Endometrium (tissue), 2 donors: ENCODE data around the gene RMDN2.
"Not testable (repeated sequence)": the region's sequence is repeated elsewhere in the genome, so short reads cannot be mapped to it uniquely, and the experiment has no call there.

ENCODE experiments used
- FAIRE-seq: peaks from 2 replicates; lab custom pipeline; 2012; peaks lifted over from hg19 to GRCh38; lab: Jason Lieb, UNC
- donor health status: control.
- donor health status: control.

Gene RMDN2

DNA sequence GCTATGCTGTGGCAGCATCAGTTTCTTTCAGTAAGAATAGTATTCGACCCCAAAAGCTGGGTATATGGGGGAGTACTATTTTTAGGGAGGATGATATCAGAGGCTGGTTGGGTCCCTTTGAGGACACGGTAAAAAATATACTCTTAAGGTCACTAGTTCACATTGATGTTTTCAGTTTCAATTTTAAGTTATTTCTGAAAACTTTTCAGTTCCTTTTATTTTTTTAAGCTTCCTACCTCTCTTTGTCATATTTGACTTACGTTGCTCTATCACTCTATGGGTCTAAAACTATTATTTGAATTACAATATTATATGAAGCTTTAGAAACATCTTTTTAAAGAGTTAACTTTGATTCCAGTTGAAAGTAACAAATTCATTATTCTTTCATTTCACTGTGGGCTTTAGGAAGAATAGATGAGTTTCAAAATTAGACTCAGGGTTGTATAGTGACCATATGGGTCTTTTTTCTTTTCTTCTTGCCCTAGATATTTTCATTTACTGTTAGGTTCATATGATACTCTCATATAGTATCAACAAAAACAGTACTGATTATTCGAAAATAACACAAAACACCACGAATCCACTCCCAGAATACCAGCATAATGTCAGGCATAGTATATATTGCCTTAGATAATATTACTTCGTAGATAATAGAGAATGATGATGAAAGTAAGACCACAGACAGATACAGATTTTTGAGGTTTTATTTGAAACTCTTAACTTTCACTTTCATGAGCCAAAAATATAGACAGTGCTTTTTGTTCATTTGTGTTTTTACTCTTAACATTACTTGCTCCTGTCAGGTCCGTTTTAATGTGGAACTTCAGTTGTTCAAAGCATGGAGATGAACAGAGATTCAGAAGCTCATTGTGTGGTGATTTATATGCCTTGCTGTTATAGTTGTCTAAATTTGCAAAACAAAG is 9.8 kb downstream of the RMDN2 start:
- no peak for FAIRE-seq

DNA sequence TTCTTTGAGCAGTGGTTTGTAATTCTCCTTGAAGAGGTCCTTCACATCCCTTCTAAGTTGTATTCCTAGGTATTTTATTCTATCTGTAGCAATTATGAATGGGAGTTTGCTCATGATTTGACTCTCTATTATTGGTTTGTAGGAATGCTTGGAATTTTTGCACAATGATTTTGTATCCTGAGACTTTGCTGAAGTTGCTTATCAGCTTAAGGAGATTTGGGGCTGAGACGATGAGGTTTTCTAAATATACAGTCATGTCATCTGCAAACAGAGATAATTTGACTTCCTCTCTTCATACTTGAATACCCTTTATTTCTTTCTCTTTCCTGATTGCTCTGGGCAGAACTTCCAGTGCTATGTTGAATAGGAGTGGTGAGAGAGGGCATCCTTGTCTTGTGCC is 12.5 kb downstream of the RMDN2 start:
- FAIRE-seq: not testable (repeated sequence)

- not testable (repeated sequence) for FAIRE-seq
Measured at GRCh38 chr2:37941267-37941666, 16.2 kb downstream of the RMDN2 start.

DNA sequence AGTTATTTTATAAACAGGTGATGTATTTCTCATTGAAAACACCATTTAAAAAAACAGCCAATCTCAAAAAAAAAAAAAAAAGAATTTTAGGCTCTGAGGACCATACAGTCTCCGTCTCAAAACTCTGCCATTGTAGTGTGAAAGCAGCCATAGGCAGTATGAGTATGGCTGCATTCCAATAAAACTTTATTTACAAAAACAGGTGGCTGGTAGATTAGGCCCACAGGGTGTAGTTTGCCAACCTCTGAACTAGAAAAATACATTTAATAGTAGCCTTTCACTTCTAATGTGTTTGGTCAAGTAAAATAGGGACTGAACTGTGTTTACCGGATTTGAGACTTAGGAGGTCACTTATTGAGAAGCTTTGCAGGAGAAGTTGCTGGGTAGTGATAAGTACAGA is 19.2 kb downstream of the RMDN2 start:
- no peak for FAIRE-seq

DNA sequence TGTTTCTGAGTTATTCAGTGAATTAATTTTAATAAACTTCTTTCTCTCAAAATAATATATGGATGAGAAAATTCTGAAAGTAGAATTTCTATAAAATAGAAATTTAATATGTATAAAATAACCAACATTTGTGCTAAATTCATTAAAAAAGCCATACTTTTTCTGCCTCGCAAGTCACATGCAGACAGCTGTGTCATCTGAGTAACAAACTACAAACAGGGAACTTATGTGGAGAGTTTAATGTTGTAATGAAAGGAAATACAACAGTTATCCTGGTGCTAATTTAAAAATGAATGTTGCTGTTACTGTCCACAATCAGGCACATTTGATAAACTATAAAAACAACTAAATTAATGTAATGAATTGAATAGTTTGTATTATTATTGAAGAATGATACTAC is 22.2 kb downstream of the RMDN2 start:
- FAIRE-seq: no peak

- FAIRE-seq: not testable (repeated sequence)
Measured at GRCh38 chr2:37962018-37962739, 37.1 kb downstream of the RMDN2 start.

- FAIRE-seq: not testable (repeated sequence)
Measured at GRCh38 chr2:37962740-37963121, 37.6 kb downstream of the RMDN2 start.

DNA sequence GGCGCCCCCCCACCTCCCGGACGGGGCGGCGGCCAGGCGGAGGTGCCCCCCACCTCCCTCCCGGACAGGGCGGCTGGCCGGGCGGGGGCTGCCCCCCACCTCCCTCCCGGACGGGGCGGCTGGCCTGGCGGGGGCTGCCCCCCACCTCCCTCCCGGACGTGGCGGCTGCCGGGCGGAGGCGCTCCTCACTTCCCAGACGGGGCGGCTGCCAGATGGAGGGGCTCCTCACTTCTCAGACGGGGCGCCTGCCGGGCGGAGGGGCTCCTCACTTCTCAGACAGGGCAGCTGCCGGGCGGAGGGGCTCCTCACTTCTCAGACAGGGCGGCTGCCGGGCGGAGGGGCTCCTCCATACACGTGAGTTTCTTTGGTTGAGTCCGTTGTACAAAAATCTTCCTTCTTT is 38.8 kb downstream of the RMDN2 start:
- FAIRE-seq: not testable (repeated sequence)

DNA sequence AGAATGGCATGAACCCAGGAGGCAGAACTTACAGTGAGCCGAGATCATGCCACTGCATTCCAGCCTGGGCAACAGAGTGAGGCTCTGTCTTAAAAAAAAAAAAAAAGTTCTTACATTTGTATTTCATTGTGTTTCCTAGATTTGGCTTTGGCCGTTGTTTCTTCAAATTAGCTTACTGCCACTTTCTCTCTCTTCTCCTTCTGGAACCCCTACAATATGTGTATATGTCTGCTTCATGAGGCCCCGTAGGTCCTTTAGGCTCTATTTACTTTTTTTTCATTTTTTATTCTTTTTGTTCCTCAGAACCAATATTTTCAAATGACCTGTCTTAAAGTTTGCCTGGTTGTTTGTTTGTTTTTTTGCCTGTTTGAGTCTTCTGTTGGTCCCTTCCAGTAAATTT is 41.2 kb downstream of the RMDN2 start:
- FAIRE-seq: no peak

- no peak for FAIRE-seq
Measured at GRCh38 chr2:37969731-37970130, 44.6 kb downstream of the RMDN2 start.

DNA sequence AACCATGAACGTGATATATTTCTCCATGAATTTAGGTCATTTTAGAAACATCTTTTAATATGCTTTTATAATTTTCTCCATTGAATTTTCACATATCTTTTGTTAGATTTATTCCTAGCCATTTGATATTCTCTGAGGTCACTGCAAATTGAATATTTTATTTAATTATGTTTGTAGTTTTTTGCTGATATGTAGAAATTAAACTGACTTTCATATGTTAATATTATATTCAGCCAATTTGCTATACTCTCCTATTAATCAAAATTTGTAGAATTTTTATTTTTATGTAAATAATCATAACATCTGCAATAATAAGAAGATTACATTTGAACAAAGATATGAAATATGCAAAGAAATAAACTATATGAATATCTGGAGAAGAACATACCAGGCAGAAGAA is 46.9 kb downstream of the RMDN2 start:
- peak; percentile 41 for FAIRE-seq

DNA sequence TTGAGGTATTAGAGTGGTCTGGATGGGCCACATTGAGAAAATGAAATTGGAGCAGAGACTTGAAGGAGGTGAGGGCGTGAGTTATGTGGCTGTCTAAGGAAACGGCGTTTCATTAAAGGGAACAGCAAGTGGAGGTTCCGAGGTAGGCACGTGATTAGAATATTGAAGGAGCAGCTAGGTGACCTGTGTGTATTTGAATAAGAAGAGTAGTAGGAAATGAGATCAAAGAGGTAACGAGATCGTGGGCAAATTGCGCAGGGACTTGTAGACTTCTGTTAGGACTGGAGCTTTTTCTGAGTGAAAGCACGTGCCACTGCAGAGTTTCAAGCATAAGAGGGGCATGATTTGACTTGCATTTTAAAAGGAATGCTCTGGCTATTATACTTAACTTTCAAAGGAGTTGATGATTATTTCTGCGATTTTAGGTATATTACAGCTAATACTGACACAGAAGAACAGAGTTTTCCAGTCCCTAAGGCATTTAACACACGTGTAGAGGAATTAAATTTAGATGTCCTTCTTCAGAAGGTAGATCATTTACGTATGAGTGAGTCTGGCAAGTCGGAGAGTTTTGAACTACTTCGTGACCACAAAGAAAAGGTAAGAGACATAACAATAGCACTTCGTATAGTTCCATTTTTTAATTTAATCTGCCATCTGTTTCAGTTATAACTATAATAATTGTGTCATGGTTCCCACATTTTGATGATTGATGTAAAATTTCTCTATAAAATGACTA is 48.7 kb downstream of the RMDN2 start:
- FAIRE-seq: no peak

GRCh38 chr2:37975808-37976207 is 50.7 kb downstream of the RMDN2 start:
- no peak for FAIRE-seq

GRCh38 chr2:37976411-37976810 is 51.3 kb downstream of the RMDN2 start:
- FAIRE-seq: no peak

GRCh38 chr2:37982147-37982582 is 57.1 kb downstream of the RMDN2 start:
- FAIRE-seq: peak; percentile 65

GRCh38 chr2:37982847-37983246 is 57.8 kb downstream of the RMDN2 start:
- FAIRE-seq: no peak

DNA sequence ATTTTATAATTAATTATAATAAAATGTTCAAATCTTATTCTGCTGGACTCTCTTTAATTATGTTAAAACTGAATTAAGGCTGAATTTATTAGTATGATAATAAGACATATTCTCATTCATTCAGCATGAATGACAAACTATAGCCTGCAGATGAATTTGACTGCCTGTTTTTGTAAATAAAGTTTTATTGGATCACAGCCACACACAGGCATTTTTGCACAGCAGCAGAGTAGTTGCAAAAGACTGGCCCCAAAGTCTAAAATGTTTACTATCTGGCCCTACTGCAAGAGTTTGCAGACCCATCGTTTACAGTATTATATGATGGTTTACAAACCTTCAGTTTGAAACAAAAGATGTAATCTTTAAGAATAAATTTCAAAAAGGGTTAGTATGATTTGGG is 58.6 kb downstream of the RMDN2 start:
- FAIRE-seq: no peak

DNA sequence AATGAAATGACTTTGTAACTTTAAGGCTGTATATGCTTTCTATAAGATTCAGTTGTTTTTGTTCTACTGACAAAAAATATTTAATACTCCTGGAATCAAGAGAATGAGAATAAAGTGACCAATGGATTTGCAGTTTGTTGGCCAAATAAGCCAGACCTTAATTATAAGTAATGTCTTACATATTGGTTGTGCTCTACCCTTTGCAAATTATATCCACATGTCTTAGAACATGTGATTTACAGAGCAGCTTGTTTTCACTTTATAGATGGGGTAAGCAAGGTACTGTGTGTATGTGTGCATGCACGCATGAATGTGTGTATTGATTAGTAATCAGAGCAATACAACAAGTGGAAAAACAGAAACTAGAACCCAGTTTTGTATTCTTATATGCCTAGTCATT is 59.1 kb downstream of the RMDN2 start:
- FAIRE-seq: no peak

DNA sequence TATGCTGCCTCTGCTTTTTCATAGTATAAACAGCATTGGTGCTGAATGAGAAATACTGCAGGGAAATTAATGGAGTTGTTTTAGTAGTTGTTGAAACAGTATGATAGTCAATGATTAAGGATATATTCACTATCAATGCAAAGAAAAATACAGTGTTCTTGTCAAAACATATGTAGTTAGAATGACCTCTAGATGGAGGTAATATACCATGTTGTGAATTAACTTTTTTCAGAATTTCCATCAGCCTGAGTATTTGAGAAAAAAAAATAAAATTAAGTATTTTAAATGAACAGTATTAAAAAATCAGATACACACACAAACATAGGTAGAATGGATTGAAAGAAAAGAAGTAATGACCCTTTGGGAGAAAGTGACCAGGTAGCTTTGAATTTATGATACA is 59.5 kb downstream of the RMDN2 start:
- peak; percentile 64 for FAIRE-seq

- no peak for FAIRE-seq
Measured at GRCh38 chr2:37985333-37985732, 60.2 kb downstream of the RMDN2 start.

DNA sequence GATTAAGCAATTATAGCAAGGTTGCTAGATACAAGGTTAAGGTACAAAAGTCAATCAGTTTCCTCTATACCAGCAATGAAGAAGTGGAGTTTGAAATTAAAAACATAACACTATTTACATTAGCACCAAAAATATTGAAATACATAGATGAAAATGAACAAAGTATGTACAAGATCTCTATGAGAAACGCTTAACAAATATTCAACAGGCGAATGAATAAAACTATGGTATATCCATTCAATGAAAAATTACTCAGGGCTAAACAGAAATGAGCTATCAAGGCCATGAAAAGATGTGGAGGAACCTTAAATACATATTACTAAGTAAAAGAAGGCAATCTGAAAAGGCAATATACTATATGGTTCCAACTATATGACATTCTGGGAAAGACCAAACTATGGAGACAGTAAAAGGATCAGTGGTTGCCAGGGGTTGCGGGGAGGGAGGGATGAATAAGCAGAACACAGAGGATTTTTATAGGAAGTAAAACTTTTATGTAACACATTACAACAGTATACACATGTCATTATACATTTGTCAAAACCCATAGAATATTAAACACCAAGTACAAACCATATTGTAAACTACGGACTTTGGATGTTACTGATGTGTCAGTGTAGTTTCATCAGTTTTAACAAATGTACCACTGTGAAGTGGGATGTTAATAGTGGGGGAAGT is 62.1 kb downstream of the RMDN2 start:
- FAIRE-seq: no peak

GRCh38 chr2:37992601-37993000 is 67.5 kb downstream of the RMDN2 start:
- no peak for FAIRE-seq
